GM12878 (cell line): ENCODE measurements around the gene IGSF8. TPM values are rescaled to one million over a fixed set of nuclear protein-coding genes. Genes with fewer than 3 reads are reported as not detected.

ENCODE experiments used
- ATAC-seq: fragments of 200-7000 bp; cut with Tn5 transposase; 3 replicates; pipeline ENCODE4 v1.9.1; 2020; ENCODE audit warnings: mild to moderate bottlenecking, moderate library complexity
- BruUV-seq: library from RNA; stranded (reverse); fragments of 400-500 nt; replicated peaks from 2 replicates; lab custom pipeline; 2021; lab: Mats Ljungman, UMichigan
- CTCF ChIA-PET: fragments of 300-600 bp; sonication (Branson Sonifier 250); formaldehyde crosslinking; extraction: SDS; loops from one replicate; lab custom pipeline; 2021; ENCODE audit warnings: inconsistent platforms; lab: Yijun Ruan, JAX
- POLR2A ChIA-PET: fragments of 350-600 bp; formaldehyde crosslinking; extraction: SDS; loops from one replicate; lab custom pipeline; 2021; ENCODE audit warnings: inconsistent platforms; lab: Charles Lee
- RAD21 ChIA-PET: fragments of 300-600 bp; sonication (Branson Sonifier 250); formaldehyde crosslinking; loops from one replicate; lab custom pipeline; 2023; ENCODE audit warnings: antibody characterized with exemption; ENCODE audit not compliant: unreplicated experiment; lab: Charles Lee
- SMC1A ChIA-PET: fragments of 300-600 bp; sonication (Branson Sonifier 250); formaldehyde crosslinking; loops from one replicate; lab custom pipeline; 2023; ENCODE audit not compliant: unreplicated experiment, uncharacterized antibody; lab: Charles Lee
- DNase-seq: peaks from one replicate; pipeline ENCODE4 v3.0.0-alpha.2; 2011; ENCODE audit warnings: low read depth, low spot score
- FAIRE-seq: peaks from 3 replicates; lab custom pipeline; 2011; peaks lifted over from hg19 to GRCh38; lab: Jason Lieb, UNC
- H2AFZ ChIP-seq: 2 replicates; pipeline ENCODE4 v1.6.0; 2011; ENCODE audit warnings: low read depth, low read length, control low read depth; ENCODE audit not compliant: control insufficient read depth
- H3K27ac ChIP-seq: 2 replicates; pipeline ENCODE4 v1.5.1; 2011; ENCODE audit warnings: control low read depth; ENCODE audit not compliant: control insufficient read depth, insufficient read depth
- H3K27me3 ChIP-seq, 2 experiments: replicated peaks in 1 of 2; 2 replicates each; pipeline versions ENCODE4 v1.6.0 to v1.6.1; 2011; ENCODE audit warnings: low read length in 1 of 2; ENCODE audit not compliant: control insufficient read depth in 2 of 2, insufficient read depth in 2 of 2
- H3K36me3 ChIP-seq, 2 experiments: 2 replicates each; pipeline ENCODE4 v1.5.1; 2011; ENCODE audit warnings: low read length in 1 of 2; ENCODE audit not compliant: control insufficient read depth in 2 of 2, insufficient read depth in 2 of 2
- H3K4me1 ChIP-seq: 2 replicates; pipeline ENCODE4 v1.6.1; 2011; ENCODE audit warnings: mild to moderate bottlenecking, low read length, moderate library complexity, mixed read lengths; ENCODE audit not compliant: control insufficient read depth, insufficient read depth
- H3K4me2 ChIP-seq: 2 replicates; pipeline ENCODE4 v1.6.0; 2011; ENCODE audit warnings: control low read depth; ENCODE audit not compliant: control insufficient read depth, insufficient read depth
- H3K4me3 ChIP-seq: fragments of 200-600 bp; sonication (generic); 2 replicates; pipeline ENCODE4 v1.5.1; 2016
- H3K79me2 ChIP-seq: 2 replicates; pipeline ENCODE4 v1.6.0; 2011; ENCODE audit warnings: low read length; ENCODE audit not compliant: control insufficient read depth, insufficient read depth
- H3K9ac ChIP-seq: 2 replicates; pipeline ENCODE4 v1.8.0; 2011; ENCODE audit warnings: low read length, control low read depth, mixed read lengths; ENCODE audit not compliant: control insufficient read depth, insufficient read depth
- H3K9me3 ChIP-seq: replicated peaks from 3 replicates; pipeline ENCODE4 v1.5.1; 2011; ENCODE audit warnings: mild to moderate bottlenecking, low read length; ENCODE audit not compliant: control insufficient read depth, insufficient read depth
- H4K20me1 ChIP-seq: 2 replicates; pipeline ENCODE4 v1.6.0; 2011; ENCODE audit not compliant: control insufficient read depth, insufficient read depth
- CBX5 ChIP-seq: sonication (generic); IDR thresholded peaks from 2 replicates; pipeline ENCODE4 v1.6.1; 2016; ENCODE audit warnings: low read depth, moderate library complexity, mild to moderate bottlenecking, inconsistent platforms
- CHD2 ChIP-seq: IDR thresholded peaks from 2 replicates; pipeline ENCODE4 v1.6.1; 2011; ENCODE audit warnings: low read depth, low read length, improper control_type of control experiment, borderline replicate concordance
- JUNB ChIP-seq: IDR thresholded peaks from 2 replicates; pipeline ENCODE4 v1.6.1; 2016; ENCODE audit warnings: antibody characterized with exemption, mild to moderate bottlenecking
- MEF2A ChIP-seq: IDR thresholded peaks from 2 replicates; pipeline ENCODE4 v1.6.1; 2011; ENCODE audit warnings: low read depth, mild to moderate bottlenecking, low read length, moderate library complexity; ENCODE audit not compliant: insufficient read depth
- MEF2B ChIP-seq: fragments of 450-650 bp; IDR thresholded peaks from 2 replicates; pipeline ENCODE4 v1.6.1; 2018; ENCODE audit warnings: mild to moderate bottlenecking, moderate library complexity; ENCODE audit not compliant: partially characterized antibody, poor library complexity, severe bottlenecking
- NFIC ChIP-seq: IDR thresholded peaks from 2 replicates; pipeline ENCODE4 v1.6.1; 2012; ENCODE audit warnings: low read depth, mild to moderate bottlenecking, inconsistent platforms, low read length, moderate library complexity
- NFYB ChIP-seq: IDR thresholded peaks from 2 replicates; pipeline ENCODE4 v1.6.1; 2011; ENCODE audit warnings: low read depth, mild to moderate bottlenecking, low read length, improper control_type of control experiment, moderate library complexity; ENCODE audit not compliant: insufficient read depth
- PML ChIP-seq: IDR thresholded peaks from 2 replicates; pipeline ENCODE4 v1.6.1; 2012; ENCODE audit warnings: low read length, inconsistent platforms
- PRDM15 ChIP-seq: fragments of 450-650 bp; formaldehyde crosslinking; IDR thresholded peaks from 2 replicates; pipeline ENCODE4 v1.4.0; 2020; ENCODE audit warnings: mild to moderate bottlenecking, moderate library complexity
- RAD51 ChIP-seq: fragments of 450-650 bp; IDR thresholded peaks from 2 replicates; pipeline ENCODE4 v1.6.1; 2016; ENCODE audit warnings: moderate library complexity, mild to moderate bottlenecking, inconsistent platforms
- TCF3 ChIP-seq: IDR thresholded peaks from 2 replicates; pipeline ENCODE4 v1.6.1; 2012; ENCODE audit warnings: low read depth, mild to moderate bottlenecking, low read length, borderline replicate concordance; ENCODE audit not compliant: insufficient read depth
- ZBTB4 ChIP-seq: fragments of 450-650 bp; formaldehyde crosslinking; IDR thresholded peaks from 2 replicates; pipeline ENCODE4 v1.4.0; 2022; ENCODE audit warnings: mild to moderate bottlenecking, moderate library complexity
- ZNF274 ChIP-seq: IDR thresholded peaks from one replicate; pipeline ENCODE4 v1.8.0; 2011; ENCODE audit not compliant: insufficient read length, insufficient read depth
- whole genome bisulfite sequencing: methylation state at CpG from one replicate; pipeline ENCODE4 v1.1.6; 2016; ENCODE audit warnings: low lambda C conversion rate; ENCODE audit not compliant: insufficient replicate concordance, insufficient coverage; ENCODE audit errors: missing lambda C conversion rate; 5-methylcytosine and 5-hydroxymethylcytosine counted together
- in situ Hi-C: fragments of 300-500 bp; cut with MboI; formaldehyde crosslinking; loops from 9 replicates; pipeline ENCODE4 v1.14.3; 2018; ENCODE audit warnings: mixed read lengths
- intact Hi-C: fragments of 100-400 bp; cut with micrococcal nuclease; formaldehyde crosslinking; loops from one replicate; pipeline ENCODE4 v1.14.2; 2022; ENCODE audit not compliant: unreplicated experiment
- polyA plus RNA-seq, 11 experiments: library from polyadenylated mRNA; depleted of rRNA in 4 of 11; unstranded in 6 of 11; stranded (reverse) in 5 of 11; fragments of >200 nt; fragmentation: Nextera tagmentation in 4 of 11; fragmentation: Illumina TruSeq in 1 of 11; extraction: Ambion mirVana in 4 of 11; extraction: Trizol in 1 of 11; gene quantifications; 1 replicate in 1 of 11; 2 replicates in 10 of 11; pipeline versions ENCODE4 v1.2.1 to v1.2.3, GENCODE V29; 2011 to 2016; ENCODE audit warnings: inconsistent platforms in 2 of 11, missing spikeins in 2 of 11, low read depth in 1 of 11
- total RNA-seq, 4 experiments: library from RNA; depleted of rRNA in 3 of 4; stranded (reverse); fragments of >200 nt in 3 of 4; fragmentation: Illumina TruSeq in 1 of 4; extraction: Trizol in 1 of 4; gene quantifications; 2 replicates each; pipeline versions ENCODE4 v1.2.1 to v1.2.3, GENCODE V29; 2013 to 2021
- TF ChIP-seq, protein P1 (sequence below): IDR thresholded peaks from 2 replicates; pipeline ENCODE4 v1.6.1; 2012; ENCODE audit warnings: mild to moderate bottlenecking, low read depth, low read length

Gene IGSF8
- total and polyA plus RNA-seq, 10 of the 15 experiments (the other 5 are each of a cell fraction or from before 2014, with no cell fraction given) = 0.64 to 24.7 (median 13.9) TPM

- CTCF ChIA-PET = interaction anchor here (30.2 kb wide), 1 partner anchor 34 kb away, joined by 1035 read pairs; the partner anchor contains the start of genes KCNJ10 and KCNJ9
- BruUV-seq = no TSS peak
- TF ChIP-seq RAD51 = no peak
- no peak for TF ChIP-seq MEF2A
- TF ChIP-seq JUNB = no peak
- TF ChIP-seq CHD2 = no peak
- TF ChIP-seq PML = no peak
- no peak for TF ChIP-seq NFIC
- no peak for TF ChIP-seq PRDM15
- TF ChIP-seq, protein P1, sequence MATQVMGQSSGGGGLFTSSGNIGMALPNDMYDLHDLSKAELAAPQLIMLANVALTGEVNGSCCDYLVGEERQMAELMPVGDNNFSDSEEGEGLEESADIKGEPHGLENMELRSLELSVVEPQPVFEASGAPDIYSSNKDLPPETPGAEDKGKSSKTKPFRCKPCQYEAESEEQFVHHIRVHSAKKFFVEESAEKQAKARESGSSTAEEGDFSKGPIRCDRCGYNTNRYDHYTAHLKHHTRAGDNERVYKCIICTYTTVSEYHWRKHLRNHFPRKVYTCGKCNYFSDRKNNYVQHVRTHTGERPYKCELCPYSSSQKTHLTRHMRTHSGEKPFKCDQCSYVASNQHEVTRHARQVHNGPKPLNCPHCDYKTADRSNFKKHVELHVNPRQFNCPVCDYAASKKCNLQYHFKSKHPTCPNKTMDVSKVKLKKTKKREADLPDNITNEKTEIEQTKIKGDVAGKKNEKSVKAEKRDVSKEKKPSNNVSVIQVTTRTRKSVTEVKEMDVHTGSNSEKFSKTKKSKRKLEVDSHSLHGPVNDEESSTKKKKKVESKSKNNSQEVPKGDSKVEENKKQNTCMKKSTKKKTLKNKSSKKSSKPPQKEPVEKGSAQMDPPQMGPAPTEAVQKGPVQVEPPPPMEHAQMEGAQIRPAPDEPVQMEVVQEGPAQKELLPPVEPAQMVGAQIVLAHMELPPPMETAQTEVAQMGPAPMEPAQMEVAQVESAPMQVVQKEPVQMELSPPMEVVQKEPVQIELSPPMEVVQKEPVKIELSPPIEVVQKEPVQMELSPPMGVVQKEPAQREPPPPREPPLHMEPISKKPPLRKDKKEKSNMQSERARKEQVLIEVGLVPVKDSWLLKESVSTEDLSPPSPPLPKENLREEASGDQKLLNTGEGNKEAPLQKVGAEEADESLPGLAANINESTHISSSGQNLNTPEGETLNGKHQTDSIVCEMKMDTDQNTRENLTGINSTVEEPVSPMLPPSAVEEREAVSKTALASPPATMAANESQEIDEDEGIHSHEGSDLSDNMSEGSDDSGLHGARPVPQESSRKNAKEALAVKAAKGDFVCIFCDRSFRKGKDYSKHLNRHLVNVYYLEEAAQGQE = no peak
- TF ChIP-seq NFYB = no peak
- no peak for TF ChIP-seq MEF2B
- TF ChIP-seq TCF3 = no peak
- TF ChIP-seq ZBTB4 (CRISPR knock-in tag) = no peak
- TF ChIP-seq ZNF274 = no peak
- no peak for TF ChIP-seq CBX5
These were observed 5.4 kb downstream of the IGSF8 start for GRCh38 chr1:160093069-160093395.

More at GRCh38 chr1:160093069-160093395, 5.4 kb downstream of the IGSF8 start:
- no peaks in the 10 kb centered on the region; the same call in 1 of the 2 replicates for H4K20me1 ChIP-seq
- no peak overlapping the region for H2AFZ ChIP-seq
- ATAC-seq = no peak
- FAIRE-seq = no peak
- ChIA-PET SMC1A (no interaction called here), POLR2A (no interaction called here), RAD21 (no interaction called here)
- H3K4me2 ChIP-seq = no peak overlapping the region
- H3K79me2 ChIP-seq = peaks cover 7% of the 10 kb centered on the region
- H3K27me3 ChIP-seq = no peaks in the 10 kb centered on the region
- H3K36me3 ChIP-seq = peaks cover 0 to 2% of the 10 kb centered on the region in 2 experiments; a peak in 2 of 4 replicates
- WGBS = 74% methylated on average over 9 of the region's 9 CpGs
- peaks cover 17% of the 10 kb centered on the region for H3K4me1 ChIP-seq
- no peak for DNase-seq
- in situ Hi-C loops (no loop called here), intact Hi-C loops (no loop called here)
- no peaks in the 10 kb centered on the region for H3K9me3 ChIP-seq
- H3K4me3 ChIP-seq = no peak overlapping the region
- H3K27ac ChIP-seq = no peak overlapping the region
- H3K9ac ChIP-seq = no peak overlapping the region
